ENCODE measurements around the gene TTC16.
"Not testable (repeated sequence)": the region's sequence is repeated elsewhere in the genome, so short reads cannot be mapped to it uniquely, and the experiment has no call there.

DNA sequence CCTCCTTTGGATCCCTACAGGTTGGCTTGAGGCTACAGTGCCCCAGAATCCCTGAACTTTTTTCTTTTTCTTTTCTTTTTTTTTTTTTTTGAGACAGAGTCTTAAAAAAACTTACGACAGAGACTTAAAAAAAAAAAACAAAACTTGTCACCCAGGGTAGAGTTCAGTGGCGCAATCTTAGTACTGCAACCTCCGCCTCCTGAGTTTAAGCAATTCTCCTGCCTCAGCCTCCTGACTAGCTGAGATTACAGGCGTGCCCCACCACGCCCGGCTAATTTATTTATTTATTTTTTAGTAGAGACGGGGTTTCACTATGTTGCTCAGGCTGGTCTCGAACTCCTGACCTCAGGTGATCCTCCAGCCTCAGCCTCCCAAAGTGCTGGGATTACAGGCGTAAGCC is 65.0 kb downstream of the TTC16 start:
- TF ChIP-seq, protein P1, sequence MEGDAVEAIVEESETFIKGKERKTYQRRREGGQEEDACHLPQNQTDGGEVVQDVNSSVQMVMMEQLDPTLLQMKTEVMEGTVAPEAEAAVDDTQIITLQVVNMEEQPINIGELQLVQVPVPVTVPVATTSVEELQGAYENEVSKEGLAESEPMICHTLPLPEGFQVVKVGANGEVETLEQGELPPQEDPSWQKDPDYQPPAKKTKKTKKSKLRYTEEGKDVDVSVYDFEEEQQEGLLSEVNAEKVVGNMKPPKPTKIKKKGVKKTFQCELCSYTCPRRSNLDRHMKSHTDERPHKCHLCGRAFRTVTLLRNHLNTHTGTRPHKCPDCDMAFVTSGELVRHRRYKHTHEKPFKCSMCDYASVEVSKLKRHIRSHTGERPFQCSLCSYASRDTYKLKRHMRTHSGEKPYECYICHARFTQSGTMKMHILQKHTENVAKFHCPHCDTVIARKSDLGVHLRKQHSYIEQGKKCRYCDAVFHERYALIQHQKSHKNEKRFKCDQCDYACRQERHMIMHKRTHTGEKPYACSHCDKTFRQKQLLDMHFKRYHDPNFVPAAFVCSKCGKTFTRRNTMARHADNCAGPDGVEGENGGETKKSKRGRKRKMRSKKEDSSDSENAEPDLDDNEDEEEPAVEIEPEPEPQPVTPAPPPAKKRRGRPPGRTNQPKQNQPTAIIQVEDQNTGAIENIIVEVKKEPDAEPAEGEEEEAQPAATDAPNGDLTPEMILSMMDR (IDR thresholded peaks at IDR 0.05), result not testable (repeated sequence)
- TF ChIP-seq POLR2AphosphoS5 (IDR thresholded peaks at IDR 0.05), result not testable (repeated sequence)
